MG63 (cell line): Measurements from ENCODE around the gene LTA4H. TPM values are rescaled to one million over a fixed set of nuclear protein-coding genes. Genes with fewer than 3 reads are reported as not detected.

Experiments
- DNase-seq: peaks from one replicate; pipeline ENCODE4 v3.0.0-alpha.2; 2020
- H3K27me3 ChIP-seq: fragments of 250-450 bp; sonication (Bioruptor Pico); 2 replicates; pipeline ENCODE4 v1.5.1; 2020; ENCODE audit warnings: mild to moderate bottlenecking, moderate library complexity
- H3K36me3 ChIP-seq: fragments of 250-450 bp; sonication (Bioruptor Pico); 2 replicates; pipeline ENCODE4 v1.5.1; 2020; ENCODE audit warnings: mild to moderate bottlenecking, moderate library complexity
- H3K4me3 ChIP-seq: fragments of 250-450 bp; sonication (Bioruptor Pico); 2 replicates; pipeline ENCODE4 v1.5.1; 2020; ENCODE audit warnings: mild to moderate bottlenecking, moderate library complexity
- H3K9me3 ChIP-seq: fragments of 250-450 bp; sonication (Bioruptor Pico); 2 replicates; pipeline ENCODE4 v1.5.1; 2020; ENCODE audit warnings: mild to moderate bottlenecking, moderate library complexity
- total RNA-seq: library from RNA; depleted of rRNA; stranded (reverse); fragments of >200 nt; shearing (Covaris generic); gene quantifications from 2 replicates; pipeline ENCODE4 v1.2.3, GENCODE V29; 2014; ENCODE audit warnings: low replicate concordance

The LTA4H gene
- total RNA-seq, 1 experiment from 2014 or later: 45.7 TPM

GRCh38 chr12:96014943-96015599 is 20.3 kb downstream of the LTA4H start:
- no peak for DNase-seq
- Histone ChIP-seq H3K4me3 (no peak overlapping the region), H3K27me3 (no peaks in the 10 kb centered on the region), H3K36me3 (no peaks in the 10 kb centered on the region; the same call in 1 of the 2 replicates), H3K9me3 (no peaks in the 10 kb centered on the region)

- DNase-seq: no peak
- Histone ChIP-seq H3K9me3 (no peaks in the 10 kb centered on the region), H3K27me3 (no peaks in the 10 kb centered on the region), H3K4me3 (no peak overlapping the region), H3K36me3 (peaks cover 7% of the 10 kb centered on the region; the same call in 1 of the 2 replicates)
These were observed 27.7 kb downstream of the LTA4H start for GRCh38 chr12:96007729-96008128.

- Histone ChIP-seq H3K4me3 (no peak overlapping the region), H3K9me3 (no peaks in the 10 kb centered on the region), H3K36me3 (peaks cover 14% of the 10 kb centered on the region; the same call in 1 of the 2 replicates), H3K27me3 (no peaks in the 10 kb centered on the region)
- no peak for DNase-seq
These were observed 28.7 kb downstream of the LTA4H start for GRCh38 chr12:96006727-96007126.

- Histone ChIP-seq H3K4me3 (no peak overlapping the region), H3K27me3 (no peaks in the 10 kb centered on the region), H3K36me3 (peaks cover 11% of the 10 kb centered on the region), H3K9me3 (no peaks in the 10 kb centered on the region)
- DNase-seq: no peak
These were observed 34.5 kb downstream of the LTA4H start for GRCh38 chr12:96000858-96001257.

- no peaks in the 10 kb centered on the region for H3K9me3 ChIP-seq
- DNase-seq: no peak
These were observed 35.9 kb downstream of the LTA4H start for GRCh38 chr12:95999484-95999883.

GRCh38 chr12:95998611-95999286 is 36.6 kb downstream of the LTA4H start:
- Histone ChIP-seq H3K4me3 (no peak overlapping the region), H3K27me3 (no peaks in the 10 kb centered on the region), H3K9me3 (no peaks in the 10 kb centered on the region), H3K36me3 (peaks cover 9% of the 10 kb centered on the region)
- DNase-seq: peak; percentile 5

More at GRCh38 chr12:95999484-95999883, 35.9 kb downstream of the LTA4H start:
- no peaks in the 10 kb centered on the region for H3K27me3 ChIP-seq
- peaks cover 10% of the 10 kb centered on the region for H3K36me3 ChIP-seq
- no peak overlapping the region for H3K4me3 ChIP-seq

GRCh38 chr12:95997911-95998510 is 37.4 kb downstream of the LTA4H start:
- H3K4me3 ChIP-seq: no peak overlapping the region
- no peak for DNase-seq

GRCh38 chr12:95997276-95997675 is 38.1 kb downstream of the LTA4H start:
- Histone ChIP-seq H3K27me3 (no peaks in the 10 kb centered on the region; the same call in 1 of the 2 replicates), H3K4me3 (no peak overlapping the region), H3K36me3 (peaks cover 2% of the 10 kb centered on the region), H3K9me3 (no peaks in the 10 kb centered on the region)
- no peak for DNase-seq

More at GRCh38 chr12:95997911-95998510, 37.4 kb downstream of the LTA4H start:
- H3K27me3 ChIP-seq: no peaks in the 10 kb centered on the region; the same call in 1 of the 2 replicates
- H3K36me3 ChIP-seq: peaks cover 7% of the 10 kb centered on the region
- H3K9me3 ChIP-seq: no peaks in the 10 kb centered on the region

- no peak for DNase-seq
- no peak within 1 kb of the TSS for H3K4me3 ChIP-seq
- no peaks in the 10 kb centered on the region; the same call in 1 of the 2 replicates for H3K36me3 ChIP-seq
- peaks cover 2% of the 10 kb centered on the region; the same call in 1 of the 2 replicates for H3K27me3 ChIP-seq
- H3K9me3 ChIP-seq: no peaks in the 10 kb centered on the region
These were observed 39.2 kb downstream of the LTA4H start, which contains the start of gene HAL for GRCh38 chr12:95996034-95996658. TSS of gene HAL (minus strand) at chr12:95996344. CDS start at chr12:95995910, 434 bp downstream.

- no peak for DNase-seq
- H3K36me3 ChIP-seq: no peaks in the 10 kb centered on the region; the same call in 1 of the 2 replicates
- H3K27me3 ChIP-seq: peaks cover 3% of the 10 kb centered on the region; the same call in 1 of the 2 replicates
- H3K4me3 ChIP-seq: no peak overlapping the region
- no peaks in the 10 kb centered on the region for H3K9me3 ChIP-seq
These were observed 40.0 kb downstream of the LTA4H start for GRCh38 chr12:95995238-95996031.

- peaks cover 6% of the 10 kb centered on the region for H3K27me3 ChIP-seq
- H3K36me3 ChIP-seq: no peaks in the 10 kb centered on the region
- H3K4me3 ChIP-seq: no peak overlapping the region
- H3K9me3 ChIP-seq: no peaks in the 10 kb centered on the region
- no peak for DNase-seq
These were observed 40.9 kb downstream of the LTA4H start for GRCh38 chr12:95994476-95994875.

- no peak overlapping the region for H3K4me3 ChIP-seq
- no peaks in the 10 kb centered on the region for H3K9me3 ChIP-seq
- peaks cover 10% of the 10 kb centered on the region for H3K27me3 ChIP-seq
- no peaks in the 10 kb centered on the region for H3K36me3 ChIP-seq
- DNase-seq: no peak
These were observed 41.5 kb downstream of the LTA4H start for GRCh38 chr12:95993907-95994306.

GRCh38 chr12:95990136-95990535 is 45.3 kb downstream of the LTA4H start:
- H3K9me3 ChIP-seq: no peaks in the 10 kb centered on the region
- H3K36me3 ChIP-seq: no peaks in the 10 kb centered on the region
- H3K4me3 ChIP-seq: no peak overlapping the region
- DNase-seq: no peak
- peaks cover 18% of the 10 kb centered on the region for H3K27me3 ChIP-seq

GRCh38 chr12:95989504-95990123 is 45.8 kb downstream of the LTA4H start:
- no peak overlapping the region for H3K4me3 ChIP-seq
- no peak for DNase-seq
- H3K27me3 ChIP-seq: peaks cover 18% of the 10 kb centered on the region
- no peaks in the 10 kb centered on the region for H3K9me3 ChIP-seq
- H3K36me3 ChIP-seq: no peaks in the 10 kb centered on the region

- H3K36me3 ChIP-seq: no peaks in the 10 kb centered on the region
- no peak for DNase-seq
- no peak overlapping the region for H3K4me3 ChIP-seq
- peaks cover 18% of the 10 kb centered on the region for H3K27me3 ChIP-seq
- H3K9me3 ChIP-seq: no peaks in the 10 kb centered on the region
These were observed 46.7 kb downstream of the LTA4H start for GRCh38 chr12:95988506-95989275.
